Endothelial cell of umbilical vein (primary cell): ENCODE data around the gene TTLL11. TPM values are rescaled to one million over a fixed set of nuclear protein-coding genes. Genes with fewer than 3 reads are reported as not detected.
A peak's percentile ranks its signal among the peaks of the same experiment; 100 is the strongest.

ENCODE experiments used
- BruUV-seq: library from RNA; stranded (reverse); fragments of 400-500 nt; replicated peaks from 2 replicates; lab custom pipeline; 2021; lab: Mats Ljungman, UMichigan
- CTCF ChIA-PET: fragments of 300-600, 350-600 bp; sonication (Branson Sonifier 250); formaldehyde crosslinking; loops from one replicate; lab custom pipeline; 2021; ENCODE audit warnings: antibody characterized with exemption, inconsistent platforms; lab: Charles Lee
- POLR2A ChIA-PET: fragments of 300-600, 350-600 bp; sonication (Branson Sonifier 250); formaldehyde crosslinking; loops from one replicate; lab custom pipeline; 2021; ENCODE audit warnings: antibody characterized with exemption, inconsistent platforms; lab: Charles Lee
- DNase-seq: peaks from one replicate; pipeline ENCODE4 v3.0.0-alpha.2; 2011; ENCODE audit warnings: low read depth, low spot score
- FAIRE-seq: peaks from 2 replicates; lab custom pipeline; 2011; peaks lifted over from hg19 to GRCh38; lab: Jason Lieb, UNC
- H2AFZ ChIP-seq: 2 replicates; pipeline ENCODE4 v1.6.0; 2012; ENCODE audit warnings: low read depth, low read length, control low read depth, inconsistent platforms
- H3K27ac ChIP-seq: 2 replicates; pipeline ENCODE4 v1.5.1; 2011; ENCODE audit warnings: low read depth, mild to moderate bottlenecking, control low read depth, low read length, moderate library complexity; ENCODE audit not compliant: insufficient read depth
- H3K27me3 ChIP-seq, 2 experiments: 2 replicates each; pipeline versions ENCODE4 v1.6.0 to v1.6.1; 2011; ENCODE audit warnings: low read length in 2 of 2, mixed read lengths in 1 of 2; ENCODE audit not compliant: control insufficient read depth in 2 of 2, insufficient read depth in 2 of 2
- H3K36me3 ChIP-seq, 2 experiments: 2 replicates in 1 of 2; 3 replicates in 1 of 2; pipeline ENCODE4 v1.5.1; 2011; ENCODE audit warnings: low read length in 2 of 2, mild to moderate bottlenecking in 1 of 2, moderate library complexity in 1 of 2; ENCODE audit not compliant: control insufficient read depth in 2 of 2, insufficient read depth in 2 of 2; ENCODE audit errors: extremely low read depth in 1 of 2
- H3K4me1 ChIP-seq: 3 replicates; pipeline ENCODE4 v1.5.1; 2011; ENCODE audit warnings: mild to moderate bottlenecking, low read length; ENCODE audit not compliant: control insufficient read depth, insufficient read depth; ENCODE audit errors: extremely low read depth
- H3K4me2 ChIP-seq: 2 replicates; pipeline ENCODE4 v1.6.1; 2011; ENCODE audit warnings: low read length, control low read depth, mixed read lengths; ENCODE audit not compliant: insufficient read depth
- H3K4me3 ChIP-seq, 3 experiments: fragments of 200-600 bp in 1 of 3; sonication (generic), shearing (Covaris generic) in 1 of 3; replicated peaks in 1 of 3; 2 replicates each; pipeline ENCODE4 v1.5.1; 2011 to 2016; ENCODE audit warnings: control low read depth in 3 of 3, low read length in 3 of 3, mild to moderate bottlenecking in 2 of 3, inconsistent platforms in 1 of 3, low read depth in 1 of 3, moderate library complexity in 1 of 3; ENCODE audit not compliant: insufficient read depth in 1 of 3
- H3K79me2 ChIP-seq: 2 replicates; pipeline ENCODE4 v1.6.0; 2012; ENCODE audit warnings: low read length, inconsistent platforms; ENCODE audit not compliant: control insufficient read depth, insufficient read depth
- H3K9ac ChIP-seq: replicated peaks from 2 replicates; pipeline ENCODE3; 2011; ENCODE audit warnings: low read length, control low read depth; ENCODE audit not compliant: insufficient read depth; ENCODE audit errors: extremely low read depth
- H3K9me1 ChIP-seq: replicated peaks from 3 replicates; pipeline ENCODE4 v1.6.0; 2011; ENCODE audit warnings: mild to moderate bottlenecking, low read length; ENCODE audit not compliant: control insufficient read depth, insufficient read depth; ENCODE audit errors: extremely low read depth
- H3K9me3 ChIP-seq: replicated peaks from 2 replicates; pipeline ENCODE4 v1.5.1; 2012; ENCODE audit warnings: low read length, inconsistent platforms; ENCODE audit not compliant: control insufficient read depth, insufficient read depth
- H4K20me1 ChIP-seq: replicated peaks from 2 replicates; pipeline ENCODE3; 2011; ENCODE audit warnings: mild to moderate bottlenecking, low read length; ENCODE audit not compliant: control insufficient read depth, insufficient read depth; ENCODE audit errors: extremely low read depth
- GATA2 ChIP-seq: IDR thresholded peaks from 2 replicates; pipeline ENCODE4 v1.7.0; 2011; ENCODE audit warnings: low read depth, mild to moderate bottlenecking, moderate library complexity, mixed read lengths, low read length; ENCODE audit not compliant: insufficient read length, insufficient read depth
- JUN ChIP-seq: IDR thresholded peaks from 2 replicates; pipeline ENCODE4 v1.6.1; 2011; ENCODE audit warnings: borderline replicate concordance, low read depth; ENCODE audit not compliant: insufficient read length, insufficient read depth
- POLR2A ChIP-seq: IDR thresholded peaks from 2 replicates; pipeline ENCODE4 v1.6.1; 2012; ENCODE audit warnings: low read depth, mild to moderate bottlenecking, control low read depth, low read length
- POLR2AphosphoS5 ChIP-seq: IDR thresholded peaks from 2 replicates; pipeline ENCODE4 v1.6.1; 2012; ENCODE audit warnings: low read depth, mild to moderate bottlenecking, control low read depth, low read length, moderate library complexity; ENCODE audit not compliant: insufficient read depth
- dilution Hi-C: fragments of 300-500 bp; cut with MboI; formaldehyde crosslinking; loops from one replicate; pipeline ENCODE4 v1.15.0; 2019; ENCODE audit warnings: low sequenced_read_pairs; ENCODE audit not compliant: extremely low pct_ligation_motif_present
- intact Hi-C: fragments of 100-400 bp; cut with micrococcal nuclease; formaldehyde crosslinking; loops from one replicate; pipeline ENCODE4 v1.10.0; 2022
- polyA plus RNA-seq, 4 experiments: library from polyadenylated mRNA; depleted of rRNA in 3 of 4; stranded (reverse) in 3 of 4; unstranded in 1 of 4; fragments of >200 nt; gene quantifications; 2 replicates each; pipeline versions ENCODE4 v1.2.1 to v1.2.3, GENCODE V29; 2011 to 2012; ENCODE audit warnings: missing spikeins in 1 of 4
- total RNA-seq: library from RNA; stranded (reverse); gene quantifications from 2 replicates; pipeline ENCODE4 v1.2.3, GENCODE V29; 2021
- TF ChIP-seq, protein P1 (sequence below): IDR thresholded peaks from 2 replicates; pipeline ENCODE4 v1.6.1; 2011; ENCODE audit not compliant: insufficient read depth, insufficient read length

Gene TTLL11
- total and polyA plus RNA-seq, 2 donors (not counting 3 experiments of a cell fraction or from before 2014, with no cell fraction given), result 4.9 to 5.1 TPM

DNA sequence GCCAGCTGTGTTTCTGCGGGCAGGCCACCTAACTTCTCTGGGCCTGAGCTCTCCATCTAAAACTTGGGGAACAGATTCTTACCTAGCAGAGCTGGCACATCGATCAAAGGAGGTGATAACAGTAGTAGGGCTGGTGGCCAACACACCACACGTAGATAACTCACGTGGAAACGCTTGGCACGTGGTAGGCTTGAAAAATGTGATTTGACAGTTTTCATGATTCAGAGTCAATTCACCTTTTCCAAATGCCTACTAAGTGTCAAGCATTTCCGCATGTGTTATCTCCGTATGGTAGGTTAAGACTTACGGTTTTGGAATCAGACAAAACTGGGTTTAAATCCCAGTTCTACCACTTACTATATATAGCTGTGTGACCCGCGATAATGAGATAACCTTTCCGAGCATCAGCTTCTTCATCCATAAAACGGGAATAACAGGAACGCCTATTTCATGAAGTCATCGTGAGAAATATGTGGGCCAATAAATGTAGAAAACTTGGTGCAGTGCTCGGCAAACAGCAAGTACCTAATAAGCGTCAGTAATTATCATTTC is 41.0 kb upstream of the TTLL11 start:
- Histone ChIP-seq H3K9me1 (no peaks in the 10 kb centered on the region), H3K4me2 (no peak overlapping the region), H3K4me1 (peaks cover 22% of the 10 kb centered on the region), H3K36me3 (no peaks in the 10 kb centered on the region), H3K4me3 (no peak overlapping the region), H3K79me2 (no peaks in the 10 kb centered on the region), H3K27me3 (no peaks in the 10 kb centered on the region), H3K9ac (no peak overlapping the region), H3K9me3 (no peaks in the 10 kb centered on the region), H3K27ac (peak overlapping the region; percentile 3), H2AFZ (no peak overlapping the region), H4K20me1 (no peaks in the 10 kb centered on the region)
- DNase-seq, result peak; percentile 20
- intact Hi-C loops (loop anchor here (1.0 kb wide), 1 partner anchor 9 kb away; no protein-coding TSS in a partner anchor), dilution Hi-C loops (no loop called here)
- no TSS peak for BruUV-seq
- ChIA-PET CTCF (interaction anchor here (0.6 to 6.1 kb wide), 10 partner anchors 9 to 329 kb away, joined by 3 to 73 read pairs (median 5); no protein-coding TSS in a partner anchor), POLR2A (interaction anchor here (1.2 kb wide), 2 partner anchors 9 to 174 kb away, joined by 3 to 4 read pairs; no protein-coding TSS in a partner anchor)
- no peak for FAIRE-seq
- TF ChIP-seq GATA2 (peak; percentile 25), POLR2A (no peak), JUN (peak; percentile 22)
- TF ChIP-seq, protein P1, sequence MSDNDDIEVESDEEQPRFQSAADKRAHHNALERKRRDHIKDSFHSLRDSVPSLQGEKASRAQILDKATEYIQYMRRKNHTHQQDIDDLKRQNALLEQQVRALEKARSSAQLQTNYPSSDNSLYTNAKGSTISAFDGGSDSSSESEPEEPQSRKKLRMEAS, result peak; percentile 56

DNA sequence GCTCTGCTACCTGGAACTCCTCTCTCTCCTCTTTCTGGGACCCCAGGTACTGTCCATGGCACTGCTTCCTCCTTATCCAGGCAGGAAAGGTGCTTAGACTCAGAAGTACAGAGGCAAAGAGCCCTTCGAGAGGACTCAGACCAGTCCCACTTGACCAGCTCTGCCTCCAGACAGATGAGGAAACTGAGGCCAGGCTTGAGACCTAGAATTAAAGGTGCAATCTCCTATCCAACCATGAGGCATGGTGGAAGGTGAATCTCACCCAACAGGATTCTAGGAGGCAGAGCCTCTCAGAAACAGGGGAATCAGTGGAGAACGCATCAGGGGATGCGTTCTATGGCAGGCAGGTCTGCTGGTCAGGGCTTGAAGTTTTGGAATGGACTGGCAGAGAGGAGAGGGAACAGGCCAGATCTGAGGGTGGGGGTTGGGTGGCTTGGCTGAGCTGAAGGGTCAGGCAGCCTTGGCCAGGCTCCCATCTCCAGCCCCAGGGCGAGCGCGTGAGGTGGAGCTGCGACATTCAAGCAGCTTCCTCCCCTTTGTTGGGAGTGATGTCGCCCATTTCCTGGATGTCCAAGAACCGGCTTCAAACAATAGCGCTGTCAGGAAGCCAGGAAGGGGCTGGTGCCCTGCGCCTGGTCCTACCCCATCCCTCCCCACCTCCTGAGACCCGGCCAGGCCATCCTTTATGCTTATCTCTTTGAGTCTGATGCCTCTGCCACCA is 40.3 kb upstream of the TTLL11 start:
- FAIRE-seq, result peak; percentile 94
- no peak overlapping the region for H3K4me2 ChIP-seq
- POLR2A ChIA-PET, result interaction anchor here (0.6 to 1.2 kb wide), 2 partner anchors 10 to 172 kb away, joined by 3 to 4 read pairs; no protein-coding TSS in a partner anchor
- H3K36me3 ChIP-seq, result no peaks in the 10 kb centered on the region
- peak overlapping the region; percentile 3 for H2AFZ ChIP-seq
- intact Hi-C loops, result loop anchor here (1.0 kb wide), 1 partner anchor 10 kb away; no protein-coding TSS in a partner anchor
- no peaks in the 10 kb centered on the region for H3K27me3 ChIP-seq
- H4K20me1 ChIP-seq, result no peaks in the 10 kb centered on the region
- H3K9ac ChIP-seq, result no peak overlapping the region
- H3K4me1 ChIP-seq, result peaks cover 26% of the 10 kb centered on the region
- no peaks in the 10 kb centered on the region for H3K79me2 ChIP-seq
- H3K9me3 ChIP-seq, result no peaks in the 10 kb centered on the region
- CTCF ChIA-PET, result interaction anchor here (0.6 to 6.1 kb wide), 10 partner anchors 9 to 330 kb away, joined by 3 to 73 read pairs (median 5); no protein-coding TSS in a partner anchor
- no TSS peak for BruUV-seq
- no peak overlapping the region for H3K4me3 ChIP-seq
- peak overlapping the region; percentile 3 for H3K27ac ChIP-seq
- H3K9me1 ChIP-seq, result no peaks in the 10 kb centered on the region
- DNase-seq, result peak; percentile 55
- TF ChIP-seq POLR2AphosphoS5, result peak; percentile 38
- TF ChIP-seq, protein P1, result no peak
- dilution Hi-C loops, result no loop called here
